ENCODE results near the gene TCEA3.

The TCEA3 gene

DNA sequence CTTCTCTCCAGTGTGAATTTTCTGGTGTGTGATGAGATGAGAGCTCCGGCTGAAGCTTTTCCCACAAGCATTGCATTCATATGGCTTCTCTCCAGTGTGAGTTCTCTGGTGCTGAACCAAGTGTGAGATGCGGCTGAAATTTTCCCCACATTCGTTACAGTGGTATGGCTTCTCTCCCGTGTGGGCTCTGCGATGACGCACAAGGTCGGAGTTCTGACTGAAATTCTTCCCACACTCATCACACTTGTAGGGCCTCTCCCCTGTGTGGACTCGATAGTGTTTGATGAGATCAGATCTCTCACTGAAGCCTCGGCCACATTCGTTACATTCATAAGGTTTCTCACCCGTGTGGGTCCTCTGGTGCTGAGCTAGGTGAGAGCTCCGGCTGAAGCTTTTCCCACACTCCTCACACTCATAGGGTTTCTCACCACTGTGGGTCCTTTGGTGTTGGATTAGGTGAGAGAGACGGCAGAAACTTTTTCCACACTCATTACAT lies 62.3 kb downstream of the TCEA3 start:
- DNase-seq, result peak; percentile 34

DNA sequence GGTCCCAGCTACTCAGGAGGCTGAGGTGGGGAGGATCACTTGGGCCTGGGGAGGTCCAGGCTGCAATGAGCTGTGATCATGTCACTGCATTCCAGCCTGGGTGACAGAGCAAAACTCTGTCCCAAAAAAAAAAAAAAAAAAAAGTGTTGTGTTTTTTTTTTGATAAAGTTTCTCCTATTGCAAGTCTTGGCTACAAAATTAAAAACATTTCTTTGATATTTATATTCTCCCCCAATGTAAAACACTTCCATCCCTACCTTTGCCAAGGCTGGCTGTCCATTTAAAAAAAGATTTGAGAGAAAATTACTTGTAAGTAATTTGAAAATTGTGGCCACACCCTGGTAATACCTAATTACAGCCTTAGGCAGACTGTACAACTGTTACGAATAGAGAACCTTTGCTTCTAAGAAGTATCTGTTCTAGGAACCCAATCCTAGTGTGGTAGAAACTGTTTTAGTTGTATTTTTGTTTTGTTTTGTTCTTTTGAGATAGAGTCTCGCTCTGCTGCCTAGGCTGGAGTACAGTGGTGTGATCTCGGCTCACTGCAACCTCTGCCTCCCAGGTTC lies 66.2 kb downstream of the TCEA3 start:
- DNase-seq, result no peak

DNA sequence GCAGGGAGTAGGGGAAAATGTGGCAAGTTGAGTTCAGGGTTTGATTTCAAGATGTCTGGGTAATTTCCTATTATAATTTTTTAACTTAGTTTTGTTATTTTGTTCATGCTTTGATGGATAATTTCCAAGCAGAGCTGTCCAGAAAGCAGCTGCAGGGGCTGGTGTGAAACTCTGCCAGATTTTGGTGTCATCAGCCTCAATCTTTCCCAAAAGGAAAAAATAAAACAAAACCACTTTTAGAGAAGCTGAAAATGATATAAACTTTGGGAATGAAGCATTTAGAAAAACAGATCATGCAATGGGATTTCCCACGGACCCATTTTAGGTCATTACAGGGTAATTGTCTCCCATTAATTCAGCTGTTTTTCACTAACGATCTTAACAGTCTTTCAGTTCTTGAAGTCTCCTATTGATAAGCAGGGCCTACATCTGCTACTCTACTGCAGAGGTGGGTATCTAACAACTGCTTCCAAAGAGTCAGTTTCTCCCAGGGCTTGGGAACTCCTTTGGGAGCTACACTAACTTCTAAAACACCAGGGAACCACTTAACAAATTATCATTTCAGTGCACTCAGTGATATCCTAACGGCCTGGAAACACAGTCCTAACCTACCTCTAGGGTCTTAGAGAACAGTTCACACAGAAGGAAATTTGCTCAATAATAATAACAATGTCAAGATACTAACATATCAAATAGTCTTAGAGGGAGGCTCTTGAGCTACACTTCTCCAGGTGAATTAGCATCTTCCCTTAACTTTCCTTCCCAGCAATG lies 67.2 kb downstream of the TCEA3 start:
- DNase-seq, result no peak

- no peak for DNase-seq
Measured at GRCh38 chr1:23356471-23357137, 67.9 kb downstream of the TCEA3 start.

DNA sequence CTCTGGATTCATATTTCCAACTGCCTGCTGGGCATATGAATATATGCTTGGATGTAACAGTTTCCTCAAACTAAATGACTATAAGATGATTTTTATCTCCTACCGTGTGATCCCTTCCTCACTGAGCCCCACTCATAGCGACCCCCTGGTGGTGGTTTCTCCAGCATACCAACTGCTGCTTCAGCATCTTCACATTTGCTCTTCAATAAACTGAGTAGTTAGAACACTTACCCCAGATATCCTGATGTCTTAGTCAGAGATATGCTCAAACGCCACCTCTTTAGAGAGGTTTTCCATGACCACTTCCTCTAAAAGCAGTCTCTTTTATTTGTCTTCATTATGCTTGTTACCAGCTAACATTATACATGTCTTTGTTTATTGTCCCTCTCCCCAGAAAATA lies 70.3 kb downstream of the TCEA3 start:
- DNase-seq, result peak; percentile 29

- no peak for DNase-seq
Measured at GRCh38 chr1:23352096-23352695, 72.4 kb downstream of the TCEA3 start.

- no peak for DNase-seq
Measured at GRCh38 chr1:23345920-23346319, 78.6 kb downstream of the TCEA3 start.

- DNase-seq, result no peak
Measured at GRCh38 chr1:23344987-23345472, 79.5 kb downstream of the TCEA3 start.

DNA sequence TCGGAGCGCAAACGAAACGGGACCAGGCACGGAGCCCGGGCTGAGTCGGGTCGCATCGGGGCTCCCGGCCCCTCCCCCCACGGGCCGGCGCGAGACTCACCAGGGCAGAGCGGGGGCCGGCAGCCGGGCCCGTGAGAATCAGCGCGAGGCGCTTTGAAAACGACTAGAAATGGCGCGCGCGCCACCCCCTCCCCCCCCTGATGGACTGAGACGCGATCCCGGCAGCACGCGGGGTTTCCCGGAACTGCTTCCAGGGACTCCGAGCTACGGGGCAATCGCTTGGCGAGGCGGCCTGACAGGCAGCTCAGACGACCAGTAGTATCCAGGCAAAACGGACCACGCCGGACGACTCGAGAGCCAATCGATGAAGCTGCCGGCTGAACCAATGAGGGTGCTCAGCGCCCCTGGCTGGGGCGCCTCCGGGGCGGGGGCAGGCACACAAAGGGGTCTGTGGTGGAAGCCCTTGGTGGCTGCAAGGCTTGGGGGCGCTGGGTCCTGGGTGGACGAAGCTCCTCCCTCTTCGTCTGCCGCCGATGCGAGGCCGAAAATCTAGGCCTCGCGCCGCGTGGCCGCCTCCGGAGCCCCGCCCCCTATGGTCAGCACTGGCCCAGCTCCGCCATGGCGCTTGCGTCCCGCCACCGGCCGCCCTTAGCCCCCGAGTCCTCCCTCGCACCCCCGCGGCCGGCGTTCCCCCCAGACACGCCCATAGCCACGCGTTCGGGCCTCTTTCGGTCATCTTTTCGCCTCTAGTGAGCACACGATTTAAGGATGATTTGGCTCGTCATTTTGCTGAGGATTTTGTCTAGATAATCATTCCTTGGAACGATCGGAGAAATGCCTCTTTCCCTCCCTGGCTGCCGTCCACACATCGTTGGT lies 80.2 kb downstream of the TCEA3 start, which contains the start of gene HNRNPR:
Gene HNRNPR (minus strand): TSS at position 174 of the 876 bp plus-strand sequence. CDS start 3,276 bp downstream, outside the sequence.
- DNase-seq, result peak; percentile 99

DNA sequence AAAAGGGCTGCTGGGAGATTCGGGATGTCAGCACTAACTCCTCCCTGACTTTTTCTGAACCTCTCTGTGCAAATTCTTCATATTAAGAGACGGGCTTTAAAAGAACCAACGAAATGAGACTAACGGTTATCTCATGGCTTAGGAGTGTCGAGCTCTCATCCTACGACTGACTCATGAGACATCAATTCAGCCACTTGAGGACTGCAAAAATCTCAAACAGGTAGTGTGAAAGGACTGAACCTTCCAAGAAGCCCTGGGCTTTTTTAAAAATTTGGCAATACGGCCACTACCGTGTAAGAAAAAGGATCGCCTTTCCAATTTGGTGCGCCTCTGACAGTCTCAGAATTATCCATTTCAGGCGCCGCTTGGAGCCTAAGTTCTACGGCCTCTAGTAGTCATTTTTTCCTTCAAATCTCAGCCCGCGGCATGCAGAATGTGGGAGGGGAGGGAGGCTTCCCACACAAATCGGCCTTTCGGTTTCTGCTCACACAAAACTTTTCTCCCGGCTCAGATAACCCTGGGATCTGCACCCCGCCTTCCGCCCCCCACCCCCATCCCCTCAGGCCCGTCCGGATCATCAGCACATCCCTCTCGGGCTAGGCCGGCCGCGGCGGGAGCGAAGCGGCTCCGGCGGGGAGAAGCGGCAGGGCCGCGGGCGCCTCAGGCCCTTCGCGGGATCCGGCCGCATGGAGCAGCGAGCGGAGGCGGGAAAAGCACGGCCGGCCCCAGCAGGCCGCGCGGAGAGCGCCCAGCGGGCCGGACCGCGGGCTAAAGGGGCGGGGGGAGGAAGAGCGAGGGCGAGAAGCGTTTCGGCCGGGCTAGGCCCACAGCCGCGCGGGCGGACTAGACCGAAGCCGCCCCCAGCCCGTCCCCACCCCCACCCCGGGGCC lies 81.1 kb downstream of the TCEA3 start:
- peak; percentile 76 for DNase-seq

DNA sequence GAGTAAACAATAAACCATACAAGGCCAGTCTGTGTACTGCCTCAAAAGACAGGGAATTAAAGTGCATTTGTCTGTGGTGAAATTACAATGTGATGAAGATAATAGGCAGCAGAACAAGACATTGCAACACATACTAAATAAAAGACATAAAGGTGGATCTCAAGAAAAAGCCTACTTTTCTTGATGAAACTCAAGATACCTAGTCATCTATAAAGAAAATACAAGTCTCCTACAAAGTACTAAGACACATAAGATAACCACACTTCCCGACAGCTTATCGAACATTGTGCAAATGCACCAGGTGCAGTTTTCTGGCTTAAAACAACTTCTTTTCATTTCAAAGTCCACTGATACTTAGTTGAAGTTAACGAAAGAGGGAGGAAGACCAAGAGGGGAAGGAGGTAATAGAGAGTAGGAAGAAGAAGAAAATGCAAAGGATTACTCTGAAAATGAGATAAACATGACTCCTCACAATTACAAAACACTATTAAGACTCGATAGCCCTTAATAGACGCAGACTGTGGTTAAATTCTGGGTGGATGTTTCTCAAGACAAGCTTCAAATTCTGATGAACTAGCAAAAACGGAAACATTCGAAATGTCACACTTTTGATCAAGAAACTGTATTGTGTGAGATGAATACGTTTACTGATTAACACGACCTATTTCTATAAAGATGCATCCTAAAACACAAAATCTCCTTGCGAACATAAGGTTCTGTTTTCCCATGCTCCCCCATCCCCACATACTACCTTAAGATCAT lies 82.4 kb downstream of the TCEA3 start:
- peak; percentile 62 for DNase-seq

GRCh38 chr1:23339632-23340031 lies 84.9 kb downstream of the TCEA3 start:
- peak; percentile 52 for DNase-seq

- no peak for DNase-seq
Measured at GRCh38 chr1:23337869-23338268, 86.7 kb downstream of the TCEA3 start.

DNA sequence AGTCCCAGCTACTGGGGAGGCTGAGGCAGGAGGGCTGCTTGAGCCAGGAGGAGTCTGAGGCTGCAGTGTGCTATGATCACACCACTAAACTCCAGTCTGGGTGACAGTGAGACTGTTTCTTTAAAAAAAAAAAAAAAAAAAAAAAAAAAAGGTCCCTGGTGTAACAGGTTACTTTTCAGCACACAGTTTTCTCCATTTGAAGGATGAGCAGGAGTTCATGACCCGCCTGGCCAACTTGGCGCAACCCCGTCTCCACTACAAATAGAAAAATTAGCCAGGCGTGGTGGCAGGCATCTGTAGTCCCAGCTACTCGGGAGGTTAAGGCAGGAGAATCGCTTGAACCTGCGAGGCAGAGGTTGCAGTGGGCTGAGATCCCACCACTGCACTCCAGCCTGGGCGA lies 92.8 kb downstream of the TCEA3 start:
- DNase-seq, result no peak
